GM18520 (cell line): ENCODE data around the gene SCGB1C1.
"Not testable (repeated sequence)": the region's sequence is repeated elsewhere in the genome, so short reads cannot be mapped to it uniquely, and the experiment has no call there.

Experiments used
- ATAC-seq: cut with Tn5 transposase; IDR thresholded peaks from one replicate; pipeline ENCODE4 v1.9.1; 2021; ENCODE audit not compliant: unreplicated experiment

The SCGB1C1 gene

GRCh38 chr11:236774-237767, 44.2 kb downstream of the SCGB1C1 start, which contains the start of gene PSMD13:
Gene PSMD13 (plus strand): TSS chr11:236976. CDS start chr11:237050, 74 bp downstream.
- ATAC-seq = peak; percentile 66

DNA sequence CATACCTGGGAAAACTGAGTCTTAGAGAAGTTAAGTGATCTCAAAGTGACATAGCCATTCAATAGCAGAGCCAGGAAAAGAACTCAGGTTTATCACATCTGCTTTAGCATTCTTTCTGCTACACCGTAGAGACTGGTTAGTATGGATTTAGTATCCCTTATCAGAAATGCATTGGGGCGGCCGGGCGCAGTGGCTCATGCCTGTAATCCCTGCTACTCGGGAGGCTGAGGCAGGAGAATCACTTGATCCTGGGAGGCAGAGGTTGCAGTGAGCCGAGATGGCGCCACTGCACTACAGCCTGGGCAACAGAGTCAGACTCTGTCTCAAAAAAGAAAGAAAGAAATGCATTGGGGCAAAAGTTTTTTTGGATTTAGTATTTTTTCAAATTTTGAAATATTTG, 45.5 kb downstream of the SCGB1C1 start:
- not testable (repeated sequence) for ATAC-seq

GRCh38 chr11:240315-240714, 47.4 kb downstream of the SCGB1C1 start:
- no peak for ATAC-seq

DNA sequence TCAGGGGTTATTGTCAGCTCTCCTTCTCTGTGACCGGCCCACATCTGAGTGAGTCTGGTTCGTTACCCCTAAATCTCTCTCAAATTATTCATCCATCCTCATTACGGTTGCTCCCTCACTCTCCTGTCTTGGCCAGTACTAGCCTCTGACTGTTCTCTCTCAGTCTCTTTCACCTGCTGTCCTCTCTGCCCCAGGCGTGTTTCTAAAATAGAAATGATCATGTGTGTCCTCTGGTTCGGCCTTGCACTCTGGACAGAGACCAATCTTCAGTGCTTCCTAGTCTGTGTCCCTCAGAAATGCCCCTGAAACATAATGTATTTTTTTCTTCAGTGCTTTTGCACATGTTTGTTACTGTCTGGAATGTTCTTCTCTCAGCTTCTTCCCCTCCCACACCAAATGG, 48.8 kb downstream of the SCGB1C1 start:
- no peak for ATAC-seq
